C4-2B (cell line): Measurements from ENCODE around the gene TMEM244.
"Not testable (repeated sequence)": the region's sequence is repeated elsewhere in the genome, so short reads cannot be mapped to it uniquely, and the experiment has no call there.

ENCODE experiments used
- H3K27ac ChIP-seq: fragments of 450-650 bp; 2 replicates; pipeline ENCODE4 v1.5.1; 2017
- ZFX ChIP-seq: fragments of 450-650 bp; IDR thresholded peaks from 2 replicates; pipeline ENCODE4 v1.6.1; 2017
- TF ChIP-seq, protein P1 (sequence below): fragments of 450-650 bp; conservative IDR thresholded peaks from 2 replicates; pipeline ENCODE4 v1.5.1; 2017; ENCODE audit warnings: mild to moderate bottlenecking

The TMEM244 gene

DNA sequence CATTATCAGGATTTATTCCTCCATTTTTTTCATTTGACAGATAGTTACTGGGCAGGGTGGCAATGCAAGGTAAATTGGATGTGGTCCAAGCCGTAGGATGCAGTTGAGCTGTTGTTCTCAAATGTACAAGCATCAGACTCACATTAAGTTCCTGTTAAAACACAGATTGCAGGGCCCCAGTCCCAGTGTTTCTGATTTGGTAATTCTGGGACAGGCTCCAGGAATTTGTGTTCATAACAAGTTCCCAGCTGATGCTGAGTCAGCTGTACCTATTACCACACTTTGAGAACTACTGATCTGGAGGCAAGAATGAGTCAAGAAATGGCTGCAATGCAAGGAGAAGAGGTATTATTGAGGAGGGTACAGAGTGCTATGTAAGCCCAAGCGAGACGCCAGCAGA lies 11.7 kb downstream of the TMEM244 start:
- no peak for TF ChIP-seq ZFX
- TF ChIP-seq, protein P1, sequence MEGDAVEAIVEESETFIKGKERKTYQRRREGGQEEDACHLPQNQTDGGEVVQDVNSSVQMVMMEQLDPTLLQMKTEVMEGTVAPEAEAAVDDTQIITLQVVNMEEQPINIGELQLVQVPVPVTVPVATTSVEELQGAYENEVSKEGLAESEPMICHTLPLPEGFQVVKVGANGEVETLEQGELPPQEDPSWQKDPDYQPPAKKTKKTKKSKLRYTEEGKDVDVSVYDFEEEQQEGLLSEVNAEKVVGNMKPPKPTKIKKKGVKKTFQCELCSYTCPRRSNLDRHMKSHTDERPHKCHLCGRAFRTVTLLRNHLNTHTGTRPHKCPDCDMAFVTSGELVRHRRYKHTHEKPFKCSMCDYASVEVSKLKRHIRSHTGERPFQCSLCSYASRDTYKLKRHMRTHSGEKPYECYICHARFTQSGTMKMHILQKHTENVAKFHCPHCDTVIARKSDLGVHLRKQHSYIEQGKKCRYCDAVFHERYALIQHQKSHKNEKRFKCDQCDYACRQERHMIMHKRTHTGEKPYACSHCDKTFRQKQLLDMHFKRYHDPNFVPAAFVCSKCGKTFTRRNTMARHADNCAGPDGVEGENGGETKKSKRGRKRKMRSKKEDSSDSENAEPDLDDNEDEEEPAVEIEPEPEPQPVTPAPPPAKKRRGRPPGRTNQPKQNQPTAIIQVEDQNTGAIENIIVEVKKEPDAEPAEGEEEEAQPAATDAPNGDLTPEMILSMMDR, result no peak
- no peak overlapping the region for H3K27ac ChIP-seq

DNA sequence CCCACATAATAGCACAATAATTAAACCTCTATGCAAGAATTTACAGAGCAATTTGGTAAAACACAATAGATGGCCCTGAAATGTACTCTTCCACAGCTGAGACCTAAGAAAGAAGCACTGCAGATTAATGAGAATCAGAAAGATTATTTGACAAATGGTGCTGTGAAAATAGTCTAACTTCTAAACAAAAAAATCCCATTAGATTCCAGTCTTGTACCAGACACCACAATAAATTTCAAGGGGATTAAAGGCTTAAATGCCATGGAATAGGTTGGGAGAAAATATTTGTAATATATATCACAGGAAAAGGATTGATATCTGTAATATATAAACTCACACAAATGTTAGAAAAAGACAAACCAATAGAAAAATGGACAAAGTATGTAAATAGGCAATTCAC lies 14.4 kb downstream of the TMEM244 start:
- no peak for TF ChIP-seq ZFX
- TF ChIP-seq, protein P1, result no peak
- H3K27ac ChIP-seq, result no peak overlapping the region

DNA sequence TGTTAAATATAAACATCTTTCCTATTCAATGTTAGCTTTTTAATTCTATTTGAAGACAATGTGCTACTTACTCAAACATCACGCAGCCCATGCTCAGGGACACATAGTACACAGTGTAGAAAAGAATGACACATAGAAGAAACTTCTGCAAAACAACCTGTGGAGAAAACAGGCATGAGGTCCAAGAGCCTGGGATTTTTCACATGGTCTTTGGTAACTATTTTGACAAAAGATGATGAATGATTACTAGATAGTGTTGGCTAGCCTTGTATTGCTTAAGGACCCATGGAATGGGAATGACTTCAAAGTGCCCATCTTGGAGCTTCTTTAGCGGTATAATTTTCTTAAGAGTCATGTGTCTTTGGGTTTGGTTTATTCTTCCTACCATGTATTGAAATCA lies 15.4 kb downstream of the TMEM244 start:
- no peak overlapping the region for H3K27ac ChIP-seq
- TF ChIP-seq, protein P1, result no peak
- no peak for TF ChIP-seq ZFX

DNA sequence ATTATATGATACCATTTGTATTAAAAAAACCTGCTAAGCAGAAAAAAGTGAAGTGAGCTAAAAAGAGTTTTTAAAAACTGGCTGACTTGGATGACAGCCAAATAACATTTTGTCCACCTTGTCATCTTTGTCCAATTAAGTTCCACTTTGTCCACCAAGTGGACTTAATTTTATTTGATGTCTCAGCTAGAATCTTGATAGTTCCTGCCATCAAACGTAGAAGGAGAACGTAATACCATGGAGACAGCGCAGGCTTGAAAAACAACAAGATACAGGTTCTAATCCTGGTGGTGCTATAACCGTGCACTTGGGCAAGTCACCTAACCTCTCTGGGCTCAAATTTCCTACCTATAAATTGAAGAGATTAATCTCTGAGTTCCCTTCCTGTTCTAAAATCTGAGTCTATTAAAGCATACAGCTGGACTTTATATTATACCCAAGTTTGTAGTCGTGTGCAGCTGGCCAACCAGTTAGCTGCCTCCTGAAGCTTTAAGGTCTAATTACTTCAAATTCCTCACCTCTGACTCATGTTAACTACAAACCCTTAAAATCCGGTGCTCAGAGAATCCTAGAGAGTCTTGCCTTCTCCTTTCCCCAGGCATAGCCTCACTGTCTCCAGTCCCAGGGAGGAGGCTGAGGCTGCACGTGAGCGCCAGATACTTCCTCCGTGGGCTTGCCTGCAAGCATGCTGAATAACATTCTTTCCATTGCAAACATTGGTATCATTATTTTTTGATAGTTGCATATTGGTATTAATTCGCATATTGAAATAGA lies 16.8 kb downstream of the TMEM244 start:
- TF ChIP-seq ZFX, result no peak
- TF ChIP-seq, protein P1, result no peak
- no peak overlapping the region for H3K27ac ChIP-seq

- no peak overlapping the region for H3K27ac ChIP-seq
- no peak for TF ChIP-seq ZFX
- TF ChIP-seq, protein P1, result no peak
Observed at GRCh38 chr6:129843573-129843972, 17.5 kb downstream of the TMEM244 start.

- H3K27ac ChIP-seq, result no peak overlapping the region
- TF ChIP-seq, protein P1, result no peak
- no peak for TF ChIP-seq ZFX
Observed at GRCh38 chr6:129842881-129843409, 18.2 kb downstream of the TMEM244 start.

DNA sequence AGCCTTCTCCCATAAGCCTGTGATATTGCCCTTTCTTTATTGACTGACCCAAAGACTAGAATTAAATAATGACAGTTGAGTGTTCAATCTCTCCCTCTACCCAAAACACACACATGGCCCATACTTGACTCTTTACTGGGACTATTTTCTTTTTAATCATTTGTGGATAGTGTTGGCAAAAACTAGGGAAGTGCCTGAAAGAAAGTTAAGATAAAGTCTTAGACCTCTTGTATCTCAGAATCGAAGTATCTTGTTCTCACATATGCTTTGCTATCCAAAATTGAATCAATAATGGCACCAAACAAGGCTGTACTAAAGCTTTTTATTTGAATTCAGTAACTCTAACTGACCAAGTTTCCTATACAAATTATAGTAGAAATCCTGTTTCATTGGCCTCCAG lies 19.0 kb downstream of the TMEM244 start:
- H3K27ac ChIP-seq, result no peak overlapping the region
- no peak for TF ChIP-seq ZFX
- TF ChIP-seq, protein P1, result no peak

DNA sequence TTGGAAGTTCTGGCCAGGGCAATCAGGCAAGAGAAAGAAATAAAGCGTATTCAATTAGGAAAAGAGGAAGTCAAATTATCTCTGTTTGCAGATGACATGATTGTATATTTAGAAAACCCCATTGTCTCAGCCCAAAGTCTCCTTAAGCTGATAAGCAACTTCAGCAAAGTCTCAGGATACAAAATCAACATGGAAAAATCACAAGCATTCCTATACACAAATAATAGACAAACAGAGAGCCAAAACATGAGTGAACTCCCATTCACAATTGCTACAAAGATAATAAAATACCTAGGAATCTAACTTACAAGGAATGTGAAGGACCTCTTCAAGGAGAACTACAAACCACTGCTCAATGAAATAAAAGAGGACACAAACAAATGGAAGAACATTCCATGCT lies 21.6 kb downstream of the TMEM244 start:
- H3K27ac ChIP-seq, result not testable (repeated sequence)
